GM21390 (cell line): Measurements from ENCODE around the gene GMPS.
"Not testable (repeated sequence)": the region's sequence is repeated elsewhere in the genome, so short reads cannot be mapped to it uniquely, and the experiment has no call there.

Experiments used
- ATAC-seq: cut with Tn5 transposase; IDR thresholded peaks from one replicate; pipeline ENCODE4 v1.9.1; 2021; ENCODE audit not compliant: unreplicated experiment

The GMPS gene

DNA sequence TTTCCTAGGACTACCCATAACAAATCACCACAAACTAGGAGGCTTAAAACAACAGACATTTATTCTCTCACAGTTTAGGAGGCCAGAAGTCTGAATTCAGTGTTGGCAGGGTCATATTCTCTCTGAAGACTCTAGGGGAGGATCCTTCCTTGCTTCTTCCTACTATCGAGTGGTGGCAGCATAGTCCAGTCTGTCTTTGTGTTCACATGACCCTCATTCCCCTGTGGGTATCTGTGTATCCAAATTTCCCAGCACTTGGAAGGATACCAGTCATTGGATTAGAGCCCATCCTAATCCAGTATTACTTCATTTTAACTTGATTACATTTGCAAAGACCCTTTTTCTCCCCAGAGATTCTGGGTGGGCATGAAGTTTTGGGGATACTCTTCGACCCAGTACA lies 63.8 kb downstream of the GMPS start:
- no peak for ATAC-seq

DNA sequence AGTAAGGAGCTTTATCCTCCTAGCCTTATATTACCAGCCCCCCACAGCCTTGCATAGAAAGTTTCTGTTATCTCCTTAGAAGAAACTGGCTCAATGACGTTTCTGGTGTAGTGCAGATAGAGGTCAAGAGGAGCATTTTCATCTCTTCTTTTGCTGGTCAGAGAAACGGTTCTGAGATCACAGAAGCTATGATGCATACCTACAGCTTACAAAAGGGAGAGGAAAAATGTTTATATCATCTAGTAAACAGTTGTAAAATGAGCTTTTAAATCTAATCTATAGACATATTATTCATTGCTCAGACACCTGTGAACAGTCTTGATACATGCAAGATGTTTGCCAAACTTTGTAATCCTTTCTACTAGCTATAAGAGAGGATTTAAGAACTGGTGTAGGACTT lies 68.0 kb downstream of the GMPS start:
- ATAC-seq: no peak

DNA sequence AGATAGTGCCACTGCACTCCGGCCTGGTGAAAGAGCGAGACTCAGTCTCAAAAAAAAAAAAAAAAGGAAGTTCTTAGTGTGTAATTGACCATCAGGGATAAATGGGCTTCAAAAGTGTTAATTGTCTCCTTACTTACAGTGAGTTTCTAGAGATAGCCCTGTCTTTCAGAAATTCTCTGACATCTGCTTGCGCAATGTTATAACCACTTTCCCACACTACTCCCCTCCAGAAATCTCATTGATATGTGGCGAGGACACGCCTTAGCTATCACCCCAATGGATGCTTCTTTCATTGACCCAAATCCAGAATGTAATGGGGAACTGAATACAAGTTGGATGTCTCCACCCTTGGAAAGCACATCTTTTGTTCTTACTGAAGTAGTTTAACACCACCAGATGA lies 70.9 kb downstream of the GMPS start:
- ATAC-seq: no peak

DNA sequence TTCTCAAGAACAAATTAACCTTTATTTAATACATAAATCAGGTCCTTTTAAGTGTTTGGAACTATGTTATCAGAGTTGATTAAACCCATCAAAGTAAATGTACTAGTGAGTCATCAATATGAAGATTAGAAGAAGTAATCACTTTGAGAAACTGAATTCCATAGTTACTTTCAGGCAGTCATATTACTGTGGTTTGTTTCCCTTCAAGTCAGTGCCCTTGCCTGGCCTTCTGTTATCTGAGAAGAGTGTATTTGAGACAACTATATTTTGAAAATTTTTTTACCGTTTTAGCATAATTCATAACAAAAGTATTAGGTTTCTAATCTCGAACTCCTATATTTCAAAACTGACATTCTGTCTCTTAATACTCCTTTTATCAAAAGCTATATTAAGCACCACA lies 73.6 kb downstream of the GMPS start:
- no peak for ATAC-seq

DNA sequence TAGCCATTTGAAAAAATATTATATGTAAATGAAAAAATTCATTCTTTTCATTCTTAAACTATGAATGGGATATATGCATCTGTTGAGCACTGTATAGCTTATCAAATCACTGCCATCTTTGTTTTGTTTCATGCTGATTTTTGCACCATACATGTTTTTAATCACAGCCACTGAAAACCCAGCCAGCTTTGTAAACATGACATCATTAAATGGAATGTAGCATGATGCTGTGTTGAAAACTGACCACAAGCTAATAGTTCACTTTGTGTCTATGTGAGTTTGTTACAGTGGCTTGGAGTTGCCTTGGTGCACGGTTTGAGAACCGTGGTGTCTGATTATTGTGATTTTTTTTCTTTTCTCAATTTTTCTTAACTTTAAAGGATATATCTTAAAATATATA lies 75.7 kb downstream of the GMPS start:
- no peak for ATAC-seq

DNA sequence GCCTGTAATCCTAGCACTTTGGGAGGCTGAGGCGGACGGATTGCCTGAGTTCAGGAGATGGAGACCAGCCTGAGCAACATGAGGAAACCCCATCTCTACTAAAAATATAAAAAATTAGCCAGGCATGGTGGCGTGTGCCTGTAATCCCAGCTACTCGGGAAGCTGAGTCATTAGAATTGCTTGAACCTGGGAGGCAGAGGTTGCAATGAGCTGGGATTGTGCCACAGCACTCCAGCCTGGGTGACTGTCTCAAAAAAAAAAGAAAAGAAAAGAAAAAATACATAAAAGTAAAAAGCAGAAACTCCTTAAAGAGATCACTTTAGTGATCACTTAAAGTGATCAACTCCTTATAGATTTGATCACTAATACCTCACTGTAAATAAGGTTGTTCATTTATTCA lies 78.0 kb downstream of the GMPS start:
- no peak for ATAC-seq

DNA sequence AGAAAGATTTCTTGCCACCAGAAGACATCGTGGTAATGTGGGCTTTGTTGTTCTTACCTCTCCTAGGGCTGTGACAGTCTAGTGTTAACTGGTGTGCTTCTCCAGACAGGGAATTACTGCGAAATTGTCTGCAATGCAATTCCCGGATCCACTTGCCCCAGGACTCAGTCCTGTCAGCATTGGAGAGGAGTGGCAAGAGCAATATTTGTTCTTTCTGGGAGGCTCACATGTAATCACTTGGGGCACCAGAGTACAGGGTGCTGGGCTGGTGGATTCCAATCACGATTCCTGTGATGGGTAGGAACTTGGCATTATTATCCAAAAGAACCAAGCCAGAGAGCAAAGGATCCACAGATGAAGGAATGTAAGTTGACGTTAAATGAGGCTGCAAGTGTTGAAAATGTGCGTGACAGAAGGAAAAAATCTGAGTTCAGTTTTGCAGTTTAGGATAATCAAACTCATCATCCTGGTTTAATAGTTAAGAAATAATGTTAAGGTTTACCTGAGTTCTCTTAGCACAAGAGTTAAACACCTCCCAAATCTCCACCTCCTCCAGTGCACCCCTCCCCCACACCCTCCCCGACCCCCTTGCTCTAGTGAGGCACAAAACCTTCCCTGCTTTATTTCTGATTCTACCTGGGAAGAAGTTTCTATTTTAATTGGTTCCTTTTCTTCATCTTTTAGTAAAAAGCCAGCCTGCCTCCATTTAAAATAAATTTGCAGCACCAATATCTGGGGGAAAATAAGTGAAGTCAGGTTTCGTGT lies 79.2 kb downstream of the GMPS start:
- ATAC-seq: no peak

DNA sequence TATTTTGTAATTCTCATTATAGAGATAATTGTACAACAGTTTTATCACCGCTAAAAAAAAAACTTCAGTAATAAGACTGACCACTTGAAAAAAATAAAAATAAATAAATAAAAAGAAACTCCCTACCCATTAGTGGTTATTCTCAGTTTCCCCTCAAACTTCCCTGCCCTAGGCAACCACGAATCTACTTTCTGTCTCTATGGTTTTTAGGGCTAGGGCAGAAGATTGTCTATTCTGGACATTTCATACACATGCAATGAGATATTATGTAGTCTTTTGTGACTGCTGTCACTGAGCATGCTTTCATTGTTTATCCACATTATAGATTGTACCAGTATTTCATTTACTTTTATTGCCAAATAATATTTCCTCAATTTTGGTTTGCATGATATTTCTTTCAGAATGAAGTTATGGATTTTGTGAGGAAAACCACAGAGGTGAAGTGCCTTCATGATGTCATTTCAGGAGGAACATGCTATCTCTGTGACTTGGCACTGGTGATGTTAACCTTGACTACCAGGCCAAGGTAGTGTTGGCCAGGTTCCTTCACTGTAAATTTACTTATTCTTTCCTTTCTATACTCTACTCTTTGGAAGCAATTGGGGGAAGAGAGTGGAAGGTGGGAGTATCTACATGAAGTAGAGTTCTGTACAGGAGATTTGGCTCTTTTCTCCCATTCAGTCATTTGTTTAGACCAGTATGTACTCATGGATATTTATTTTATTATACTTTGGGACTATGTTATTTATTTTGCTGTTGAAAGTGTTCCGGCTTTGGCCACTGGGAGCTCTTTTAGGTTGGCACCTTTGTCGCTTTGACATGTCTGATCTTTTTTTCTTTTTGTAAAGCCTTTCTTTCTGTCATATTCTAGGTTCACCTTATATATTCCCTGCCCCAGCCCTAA lies 86.3 kb downstream of the GMPS start:
- no peak for ATAC-seq

DNA sequence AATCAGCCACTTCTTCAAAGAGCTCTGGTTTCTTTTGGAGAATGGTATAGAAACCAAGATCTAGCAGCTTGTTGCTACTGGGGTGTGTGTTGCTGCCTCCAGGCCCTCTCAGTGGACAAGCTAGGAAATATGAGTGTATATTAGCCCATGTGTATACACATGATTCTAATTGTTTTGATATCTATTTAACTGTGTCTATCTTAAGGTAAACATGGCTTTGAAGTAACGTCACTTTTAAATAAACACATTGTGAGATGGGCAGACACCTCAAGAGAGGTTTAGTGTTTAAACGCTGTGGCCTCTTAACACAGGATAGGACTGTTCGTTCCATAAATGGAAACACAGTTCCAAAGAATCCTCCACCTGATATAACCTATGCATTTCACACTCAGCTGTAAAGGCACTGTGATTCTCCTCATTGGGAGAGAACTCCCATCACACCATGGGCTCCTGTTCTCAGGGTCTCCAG lies 87.0 kb downstream of the GMPS start:
- ATAC-seq: no peak

DNA sequence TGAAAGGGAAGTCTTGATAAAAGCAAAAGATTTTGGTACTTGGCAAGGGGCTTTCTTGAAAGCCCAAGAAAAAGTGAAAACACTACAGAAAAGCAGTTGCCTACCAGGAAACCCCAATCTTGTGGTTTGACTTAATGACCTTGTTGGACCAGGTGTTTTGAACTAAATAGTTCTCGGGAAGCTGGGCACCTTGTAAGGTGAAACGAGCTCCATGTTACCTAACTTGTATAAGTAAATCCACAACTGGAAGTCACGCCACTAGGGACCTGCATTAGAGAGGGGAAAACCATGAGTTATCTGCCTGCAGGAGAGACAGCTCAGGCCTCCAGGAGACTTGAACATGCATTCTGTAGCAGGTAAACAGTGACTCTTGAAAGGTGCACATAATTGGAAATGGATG lies 88.2 kb downstream of the GMPS start:
- no peak for ATAC-seq

DNA sequence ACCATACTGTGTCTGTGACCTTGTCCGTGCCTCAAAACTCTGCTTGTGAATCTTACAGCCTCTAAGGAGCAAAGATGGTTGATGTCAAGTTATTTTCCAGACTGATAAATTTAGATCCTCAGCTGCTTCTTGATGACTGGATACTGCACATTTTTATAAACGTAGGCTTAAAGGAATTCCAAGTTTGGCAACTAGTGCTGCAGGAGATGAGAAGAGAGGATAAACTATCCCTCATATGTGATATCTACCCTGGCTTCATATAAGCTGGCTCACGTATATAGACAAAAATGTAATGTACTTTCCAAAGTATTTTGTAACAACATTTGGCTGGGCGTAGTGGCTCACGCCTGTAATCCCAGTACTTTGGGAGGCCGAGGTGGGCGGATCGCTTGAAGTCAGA lies 89.6 kb downstream of the GMPS start:
- ATAC-seq: no peak

DNA sequence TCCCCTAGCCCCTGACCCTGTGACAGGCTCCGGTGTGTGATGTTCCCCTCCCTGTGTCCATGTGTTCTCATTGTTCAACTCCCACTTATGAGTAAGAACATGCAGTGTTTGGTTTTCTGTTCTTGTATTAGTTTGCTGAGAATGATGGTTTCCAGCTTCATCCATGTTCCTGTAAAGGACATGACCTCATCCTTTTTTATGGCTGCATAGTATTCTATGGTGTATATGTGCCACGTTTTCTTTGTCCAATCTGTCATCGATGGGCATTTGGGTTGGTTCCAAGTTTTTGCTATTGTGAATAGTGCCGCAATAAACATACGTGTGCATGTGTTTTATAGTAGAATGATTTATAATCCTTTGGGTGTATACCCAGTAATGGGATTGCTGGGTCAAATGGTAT lies 90.6 kb downstream of the GMPS start:
- ATAC-seq: not testable (repeated sequence)

DNA sequence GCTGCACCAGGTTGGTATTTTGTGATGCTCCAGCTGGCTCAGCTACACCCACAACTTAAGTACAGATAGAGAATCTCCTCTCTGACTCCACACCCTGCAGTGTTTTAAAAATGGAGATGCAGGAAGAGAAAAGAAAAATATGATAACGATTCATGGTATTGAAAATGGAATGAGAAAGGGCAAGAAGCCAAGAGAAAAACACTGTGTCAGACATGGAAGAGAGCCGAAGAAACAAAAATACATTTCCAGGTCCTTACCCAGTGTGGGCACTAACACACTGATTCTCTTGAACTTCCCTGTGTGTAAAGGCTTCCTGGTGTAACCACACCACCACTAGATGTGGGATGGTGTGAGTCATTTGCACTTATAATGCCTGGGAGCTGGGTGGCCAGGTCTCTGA lies 93.1 kb downstream of the GMPS start:
- no peak for ATAC-seq

DNA sequence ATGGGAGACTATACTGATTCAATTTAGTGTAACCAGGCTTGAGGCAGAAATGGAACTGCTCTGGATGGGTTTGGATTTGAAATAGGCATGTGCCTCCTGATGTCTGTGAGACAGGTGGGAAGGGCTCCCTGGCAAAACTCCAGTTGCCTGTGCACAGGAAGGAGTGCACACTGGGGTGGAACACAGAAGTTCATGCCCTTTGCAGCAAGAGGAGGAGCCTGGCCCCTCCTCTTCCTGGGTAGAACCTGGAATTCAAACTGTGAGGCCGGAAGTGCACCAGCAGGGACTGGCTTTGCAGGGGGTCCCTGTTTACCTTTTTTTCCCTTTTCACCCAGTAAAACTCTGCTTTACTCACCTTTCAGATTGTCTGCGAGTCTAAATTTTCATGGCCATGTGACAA lies 99.9 kb downstream of the GMPS start:
- no peak for ATAC-seq

DNA sequence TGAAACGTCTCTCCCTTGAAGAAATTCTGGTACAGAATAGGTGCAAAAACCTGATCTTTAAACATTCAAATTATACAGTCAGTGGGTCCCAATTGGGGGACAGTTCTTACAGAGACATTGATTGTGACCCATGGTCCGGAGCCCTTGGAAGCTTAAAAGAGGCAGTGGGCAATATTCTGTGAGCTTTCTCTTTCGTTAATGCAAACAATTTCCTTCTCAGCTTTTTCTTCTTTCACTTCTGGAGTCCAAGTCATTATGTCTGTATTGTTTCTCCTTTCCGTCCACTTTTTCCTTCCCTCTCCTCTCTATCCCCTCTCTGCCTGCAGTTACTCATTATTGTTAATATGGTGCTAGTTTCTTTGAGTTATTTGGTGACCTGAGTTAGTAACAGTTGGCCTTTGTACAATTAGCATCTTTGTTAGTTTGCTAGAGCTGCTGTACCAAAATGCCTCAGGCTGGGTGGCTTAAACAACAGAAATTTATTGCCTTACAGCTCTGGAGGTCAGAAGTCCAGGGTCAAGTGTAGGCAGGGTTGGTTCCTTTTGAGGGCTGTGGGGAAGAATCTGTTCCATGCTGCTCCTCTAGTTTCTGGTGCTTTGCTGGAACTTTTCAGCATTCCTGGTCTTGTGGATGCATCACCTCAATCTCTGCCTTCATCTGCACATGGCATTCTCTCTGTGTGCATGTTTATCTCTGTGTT lies 102.6 kb downstream of the GMPS start:
- no peak for ATAC-seq

DNA sequence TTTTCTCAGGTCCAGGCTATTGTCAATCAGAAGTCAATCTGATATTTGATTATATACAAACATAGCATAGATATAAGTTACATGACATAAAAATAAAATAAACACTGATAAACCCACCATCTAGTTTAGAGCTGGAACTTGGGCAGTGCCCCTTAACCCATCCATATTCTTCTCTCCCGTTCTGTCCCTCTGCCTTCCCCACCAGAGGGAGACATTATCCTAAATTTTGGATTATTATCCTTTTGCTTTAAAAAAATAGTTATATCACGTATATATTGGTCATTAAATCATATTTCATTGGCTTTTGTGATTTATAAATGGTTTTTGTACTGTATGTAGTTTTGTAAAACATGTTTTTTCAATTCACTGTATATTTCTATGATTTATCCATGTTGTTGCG lies 107.9 kb downstream of the GMPS start:
- ATAC-seq: no peak

DNA sequence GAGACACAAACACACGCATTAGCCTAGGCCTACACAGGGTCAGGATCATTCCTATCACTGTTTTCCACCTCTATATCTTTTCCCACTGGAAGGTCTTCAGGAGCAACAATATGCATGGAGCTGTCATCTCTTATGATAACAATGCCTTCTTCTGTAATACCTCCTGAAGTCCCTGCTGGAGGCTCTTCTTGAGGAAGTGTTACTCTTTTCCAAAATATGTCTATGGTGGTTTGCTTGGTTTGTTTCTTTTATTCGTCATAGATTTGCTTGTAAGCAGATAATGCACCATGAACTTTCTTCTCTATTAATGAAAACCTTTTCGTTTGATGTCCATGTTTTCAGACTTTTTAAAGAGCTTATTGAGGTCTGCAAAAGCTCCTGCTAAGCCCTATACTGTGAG lies 109.3 kb downstream of the GMPS start:
- no peak for ATAC-seq

DNA sequence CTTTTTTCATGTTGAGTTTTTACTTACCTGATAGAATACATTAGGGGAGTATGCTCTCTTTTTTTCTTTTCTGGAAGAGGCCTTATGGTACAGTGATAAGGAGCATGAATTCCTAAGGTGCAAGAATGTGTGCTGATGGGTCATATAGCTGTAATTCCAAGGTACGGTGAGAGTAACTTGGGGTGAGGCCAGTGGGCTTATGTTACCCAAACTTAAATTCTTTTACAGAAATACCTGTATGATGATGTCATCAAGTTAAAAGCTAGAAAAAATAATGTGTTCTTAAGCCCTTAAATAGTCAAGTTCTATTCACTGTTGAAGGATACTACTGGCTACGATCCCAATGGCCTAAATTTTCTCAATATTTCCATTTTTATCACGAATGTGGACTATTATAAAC lies 111.2 kb downstream of the GMPS start:
- no peak for ATAC-seq

DNA sequence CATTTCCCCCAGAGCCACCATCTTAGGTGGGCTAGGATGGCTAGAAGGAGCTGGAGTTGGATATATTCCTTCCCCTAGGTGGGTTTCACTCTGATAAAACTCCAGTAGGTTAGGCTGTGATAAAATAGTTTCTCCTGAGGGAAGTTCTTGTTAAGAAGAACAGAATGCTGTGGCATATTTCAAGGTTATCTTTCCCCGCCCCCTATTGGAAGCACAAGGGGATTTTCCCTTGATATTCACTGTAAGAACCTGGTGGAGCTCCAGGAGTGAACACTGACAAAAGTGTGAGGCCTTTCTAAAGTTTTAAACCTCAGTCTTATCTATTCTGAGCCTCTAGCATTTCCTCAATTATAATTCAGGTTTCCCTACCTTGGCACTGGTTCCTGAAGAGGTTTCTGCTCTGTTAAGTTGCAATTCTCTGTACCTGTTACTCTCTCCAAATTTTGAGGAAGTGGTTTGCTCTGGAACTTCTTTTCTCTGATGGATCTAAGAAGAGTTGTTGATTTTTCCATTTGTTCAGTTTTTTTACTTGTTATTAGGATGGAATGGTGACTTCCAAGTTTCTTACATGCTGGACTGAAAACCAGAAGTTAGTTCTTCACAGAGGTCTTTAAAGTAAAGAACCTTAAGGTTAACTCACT lies 113.5 kb downstream of the GMPS start:
- no peak for ATAC-seq

DNA sequence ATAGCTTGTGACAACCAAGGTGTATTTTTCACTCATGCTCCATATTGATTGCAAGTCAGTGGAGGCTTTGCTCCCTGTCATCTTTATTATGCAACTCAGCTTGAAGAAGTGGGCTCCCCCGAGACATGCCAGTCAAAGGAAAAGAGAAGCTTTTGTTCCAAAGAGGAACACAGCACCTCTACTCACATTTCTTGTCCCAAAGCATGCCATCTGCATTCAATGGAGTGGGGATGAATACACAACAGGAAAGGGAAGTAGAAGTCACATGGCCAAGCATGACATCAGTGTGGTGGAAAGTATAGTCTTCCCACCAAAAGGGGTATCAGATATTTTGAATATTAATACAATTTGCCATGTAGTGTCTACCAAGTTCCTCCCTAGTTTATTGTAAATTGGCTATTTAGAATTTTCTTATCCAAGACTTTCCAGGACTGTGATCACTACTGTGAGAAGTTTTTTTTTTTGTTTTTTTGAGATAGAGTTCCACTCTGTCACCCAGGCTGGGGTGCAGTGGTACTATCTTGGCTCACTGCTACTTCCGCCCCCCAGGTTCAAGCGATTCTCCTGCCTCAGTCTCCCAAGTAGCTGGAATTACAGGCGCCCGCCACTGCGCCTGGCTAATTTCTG lies 114.5 kb downstream of the GMPS start:
- ATAC-seq: no peak

DNA sequence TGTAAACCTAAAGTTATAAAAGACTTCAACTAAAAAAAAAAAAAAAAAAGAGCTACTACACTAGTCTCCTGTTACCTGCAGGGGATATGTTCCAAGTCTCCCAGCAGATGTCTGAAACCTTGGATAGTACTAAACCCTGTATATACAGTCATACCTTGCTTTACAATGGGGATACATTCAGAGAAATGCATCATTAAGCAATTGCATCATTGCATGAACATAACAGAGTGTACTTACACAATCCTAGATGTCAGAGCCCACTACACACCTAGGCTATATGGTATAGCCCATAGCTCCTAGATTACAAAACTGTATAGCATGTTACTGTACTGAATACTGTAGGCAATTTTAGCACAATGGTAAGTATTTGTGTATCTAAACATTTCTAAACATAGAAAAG lies 119.1 kb downstream of the GMPS start:
- ATAC-seq: no peak
